Stimulated activated naive CD4-positive, alpha-beta T cell treated with Interleukin-2 at 50 U/mL for 16 hours (primary cell): ENCODE measurements around the gene RHOJ.

Experiments
- DNase-seq: peaks from one replicate; lab custom pipeline; 2025; lab: John Stamatoyannopoulos, UW

Gene RHOJ

GRCh38 chr14:63205866-63206265 is 1.6 kb downstream of the RHOJ start:
- no peak for DNase-seq

- DNase-seq: no peak
Measured at GRCh38 chr14:63209160-63209559, 4.9 kb downstream of the RHOJ start.

- no peak for DNase-seq
Measured at GRCh38 chr14:63210812-63211211, 6.6 kb downstream of the RHOJ start.

- DNase-seq: no peak
Measured at GRCh38 chr14:63212209-63212608, 8.0 kb downstream of the RHOJ start.

DNA sequence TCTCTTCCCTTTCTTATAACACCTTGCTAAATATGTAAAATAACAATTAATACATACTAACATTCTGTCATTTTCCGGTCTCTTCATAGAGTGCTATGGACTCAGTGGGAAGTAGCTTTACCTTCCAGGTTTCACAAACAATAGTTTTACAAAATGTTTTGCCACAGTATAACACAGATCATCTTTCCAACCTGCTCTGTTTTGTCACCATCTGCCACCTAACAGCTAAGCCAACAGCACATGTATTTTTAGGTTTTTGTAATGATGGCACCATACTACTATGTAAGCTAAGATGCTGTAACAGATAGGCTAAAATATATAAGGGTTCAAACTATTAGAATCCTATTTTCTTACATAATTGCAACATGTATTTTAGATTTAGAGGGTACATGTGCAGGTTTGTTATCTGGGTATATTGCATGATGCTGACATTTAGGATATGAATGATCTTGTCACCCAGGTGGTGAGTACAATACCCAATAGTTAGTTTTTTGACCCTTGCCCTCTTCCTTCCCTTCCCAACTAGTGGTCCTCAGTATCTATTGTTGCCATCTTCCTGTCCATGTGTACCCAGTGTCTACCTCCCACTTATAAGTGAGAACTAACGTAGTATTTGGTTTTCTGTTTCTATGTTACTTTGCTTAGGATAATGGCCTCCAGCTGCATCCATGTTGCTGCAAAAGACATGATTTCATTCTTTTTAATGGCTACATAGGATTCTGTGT is 8.7 kb downstream of the RHOJ start:
- no peak for DNase-seq

DNA sequence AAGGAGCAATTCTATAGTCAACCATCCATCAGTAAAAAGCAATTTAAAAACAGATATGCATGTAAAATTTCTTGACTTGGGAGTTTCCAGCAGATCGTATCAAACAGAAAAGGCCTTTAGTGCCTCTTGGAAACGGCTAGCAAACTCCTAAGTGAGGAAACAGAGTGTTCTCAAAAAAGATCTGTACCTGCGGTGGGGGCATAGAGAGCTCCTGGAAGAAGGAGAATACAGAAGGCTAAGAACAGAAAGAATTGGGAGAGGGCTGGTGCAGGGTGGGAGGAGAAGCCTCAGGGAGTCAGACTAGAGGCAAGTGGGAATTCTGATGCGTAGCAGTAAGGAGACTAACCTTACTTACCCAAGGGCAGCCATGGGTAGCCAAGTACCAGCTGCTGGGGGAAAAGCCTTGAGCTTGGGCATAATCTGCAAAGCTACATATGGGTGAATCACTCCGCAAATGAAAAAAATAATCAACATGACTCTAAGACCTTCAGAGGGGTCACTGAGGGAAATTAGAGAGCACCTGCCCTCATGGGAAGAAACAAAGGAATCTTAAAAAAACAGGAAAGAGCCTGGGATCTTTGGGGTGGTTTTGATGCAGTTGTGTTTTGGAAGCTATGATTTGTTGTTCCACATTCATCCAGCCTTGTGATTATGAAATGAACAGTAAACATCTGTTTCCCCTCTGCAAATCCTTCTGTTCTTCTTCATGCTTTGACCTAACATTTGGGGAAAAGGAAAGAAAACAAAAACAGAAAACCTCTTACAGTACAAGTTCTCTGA is 10.4 kb downstream of the RHOJ start:
- no peak for DNase-seq

DNA sequence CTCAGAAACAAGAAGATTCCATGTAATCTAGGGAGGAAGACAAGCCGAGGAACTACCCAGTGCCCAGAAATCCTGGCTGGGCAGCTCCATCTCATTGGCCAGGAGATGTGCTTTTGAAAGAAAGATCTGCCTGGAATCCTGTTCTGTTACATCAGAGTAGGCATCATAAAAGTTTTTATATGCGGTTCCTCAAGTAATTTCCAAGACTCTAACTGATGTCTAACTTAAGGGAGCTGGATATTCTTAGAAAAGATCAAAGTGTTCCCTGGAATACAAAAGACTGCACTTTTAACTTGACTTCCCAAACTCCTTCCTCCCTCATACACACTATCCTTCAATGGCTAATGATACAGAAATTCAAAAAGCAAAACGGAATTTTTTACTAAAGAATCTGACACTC is 16.3 kb downstream of the RHOJ start:
- no peak for DNase-seq

DNA sequence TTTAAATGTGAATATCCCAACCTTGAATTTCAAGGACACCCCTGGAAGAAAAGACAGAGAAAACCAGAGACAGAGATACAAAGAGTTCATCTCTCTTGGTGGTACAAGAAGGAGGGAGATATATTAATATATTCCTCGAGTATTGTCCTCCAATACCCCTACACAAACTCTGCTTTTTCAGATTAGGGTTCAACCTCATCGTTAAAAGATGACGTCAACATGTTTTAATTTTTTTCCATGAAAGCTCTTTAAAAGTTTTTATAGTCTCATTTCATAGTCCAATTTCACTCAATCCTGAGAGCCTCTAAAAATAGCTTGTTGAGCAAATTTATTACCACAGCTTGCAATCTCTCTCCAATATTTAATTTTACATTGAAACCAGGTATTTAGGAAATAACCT is 19.4 kb downstream of the RHOJ start:
- no peak for DNase-seq

DNA sequence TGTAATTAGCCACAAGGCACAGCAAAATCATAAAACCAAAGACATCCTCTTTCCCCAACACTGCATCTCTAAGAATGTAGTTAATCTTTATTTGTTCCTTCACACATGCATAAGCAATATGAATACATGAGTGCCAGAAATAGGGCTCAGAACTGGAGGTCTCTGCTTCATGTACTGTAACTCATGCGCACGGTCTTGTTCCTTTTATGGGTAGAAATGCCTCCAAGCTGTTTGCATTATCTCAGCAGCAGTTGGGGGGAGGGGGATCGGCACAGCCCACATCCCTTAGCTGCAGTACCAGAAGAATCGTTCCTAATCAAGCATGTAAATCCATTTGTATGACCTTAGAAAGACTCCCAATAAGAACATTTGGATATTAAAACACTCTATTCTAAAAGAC is 20.0 kb downstream of the RHOJ start:
- DNase-seq: no peak

DNA sequence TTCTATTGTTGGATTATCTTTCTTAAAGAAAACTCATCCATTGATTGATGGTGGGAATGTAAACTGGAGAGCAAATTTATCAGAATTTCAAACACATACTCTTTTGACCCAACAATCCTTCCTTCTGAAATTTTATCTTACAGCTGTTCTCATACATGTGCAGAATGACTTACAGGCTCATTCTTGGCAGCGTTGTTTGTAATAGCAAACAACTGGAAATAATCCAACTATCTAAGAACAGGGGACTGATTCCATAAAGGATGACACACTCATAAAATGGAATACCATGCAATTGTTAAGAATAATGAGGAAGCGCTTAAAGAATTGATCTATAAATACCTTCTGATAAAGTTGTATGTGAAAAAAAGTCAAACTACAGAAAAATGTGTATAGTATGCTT is 24.0 kb downstream of the RHOJ start:
- no peak for DNase-seq

- no peak for DNase-seq
Measured at GRCh38 chr14:63229330-63230059, 25.3 kb downstream of the RHOJ start.

GRCh38 chr14:63231766-63232165 is 27.5 kb downstream of the RHOJ start:
- DNase-seq: no peak

DNA sequence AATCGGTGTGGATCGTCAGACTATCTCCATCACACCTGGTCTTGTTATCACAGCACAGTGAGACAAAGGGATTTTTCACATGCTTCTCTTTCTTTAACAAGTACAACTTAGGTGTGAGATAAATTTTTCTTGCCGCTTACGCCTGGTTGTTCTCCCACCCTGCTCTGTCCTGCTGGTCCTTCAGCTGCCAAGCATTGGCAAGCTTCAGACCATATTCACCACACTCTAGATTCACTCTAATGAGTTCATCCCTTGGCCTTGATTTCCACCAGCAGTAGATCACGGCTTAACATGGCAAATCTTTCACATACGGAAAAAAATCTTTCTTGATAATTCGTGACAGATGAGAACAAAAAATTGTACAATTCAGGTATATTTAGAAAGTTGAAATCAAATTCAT is 33.5 kb downstream of the RHOJ start:
- DNase-seq: no peak

DNA sequence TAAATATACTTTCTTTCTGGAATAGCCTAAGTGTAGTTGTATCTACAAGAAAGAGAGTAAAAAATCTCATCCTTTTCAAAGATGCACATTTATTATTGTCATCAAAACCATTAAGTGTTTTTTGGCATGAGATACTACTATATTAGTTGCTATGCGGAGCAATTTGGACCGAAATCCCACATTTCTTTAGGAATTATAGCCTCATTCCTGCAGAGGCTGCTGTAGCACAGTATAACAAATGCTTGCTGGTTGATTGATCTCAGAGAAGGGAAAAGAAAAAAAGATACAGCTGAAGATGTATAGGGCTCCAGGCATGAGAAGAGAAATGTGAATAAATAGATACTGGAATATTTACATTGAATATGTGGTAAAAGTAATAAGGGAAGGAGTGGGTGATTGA is 36.0 kb downstream of the RHOJ start:
- DNase-seq: no peak

GRCh38 chr14:63241096-63241495 is 36.9 kb downstream of the RHOJ start:
- DNase-seq: no peak

DNA sequence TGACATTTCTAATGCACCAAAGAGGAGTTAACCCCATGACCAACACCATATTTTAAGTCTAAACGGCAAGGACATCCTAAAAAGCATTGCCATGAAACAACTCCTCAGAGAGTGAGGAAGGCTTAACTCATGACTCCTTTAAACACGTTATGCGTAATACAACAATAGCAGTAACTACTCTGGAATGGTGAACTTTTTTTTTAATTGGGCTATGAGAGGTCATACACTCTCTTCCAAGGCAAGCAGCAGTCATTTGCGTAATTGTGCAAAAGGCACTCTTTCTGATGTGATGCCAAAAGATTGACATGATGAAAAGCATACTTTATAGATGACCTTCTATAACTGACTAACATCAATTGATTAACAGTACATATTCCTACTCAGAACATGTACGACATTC is 39.4 kb downstream of the RHOJ start:
- DNase-seq: no peak

- DNase-seq: no peak
Measured at GRCh38 chr14:63245893-63246292, 41.6 kb downstream of the RHOJ start.

- no peak for DNase-seq
Measured at GRCh38 chr14:63248211-63248610, 44.0 kb downstream of the RHOJ start.

DNA sequence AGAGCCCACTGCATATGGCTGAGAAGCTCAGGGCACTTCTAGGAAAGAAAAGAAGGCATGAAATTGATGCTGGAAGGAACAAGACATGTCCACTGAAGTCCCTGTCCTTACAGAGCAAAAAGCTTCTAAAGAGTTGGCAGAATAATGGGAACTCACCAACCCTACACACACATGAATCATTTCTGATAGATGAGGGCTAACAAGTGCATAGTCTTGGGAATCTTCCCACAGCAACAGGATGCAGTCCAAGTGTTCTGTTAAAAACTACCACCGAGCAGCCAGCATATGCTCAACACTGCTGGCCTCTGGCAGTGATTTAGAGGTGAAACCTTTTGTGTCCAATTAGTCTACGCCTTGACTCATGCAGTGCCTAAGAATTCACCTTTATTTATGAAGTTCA is 44.8 kb downstream of the RHOJ start:
- DNase-seq: no peak

DNA sequence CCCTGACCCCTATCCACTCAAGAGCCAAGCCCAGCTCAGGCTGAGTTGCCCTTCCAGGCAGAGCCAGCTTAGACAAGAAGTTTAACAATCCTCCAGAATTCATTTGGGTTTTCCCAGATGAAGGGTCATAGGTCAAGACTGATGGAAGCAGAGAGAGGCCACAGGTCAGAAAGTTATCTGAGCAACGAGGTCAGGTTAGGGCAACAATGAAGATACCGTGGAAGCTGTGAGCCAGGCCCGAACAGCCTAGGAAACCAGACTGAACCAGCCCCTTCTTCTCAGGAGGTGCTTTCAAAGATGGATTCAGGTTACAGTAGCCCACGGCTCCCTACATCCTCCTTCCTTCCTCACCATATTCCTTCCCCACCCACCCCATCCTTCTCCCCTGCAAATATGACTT is 53.1 kb downstream of the RHOJ start:
- DNase-seq: no peak

GRCh38 chr14:63262446-63262845 is 58.2 kb downstream of the RHOJ start:
- DNase-seq: no peak

DNA sequence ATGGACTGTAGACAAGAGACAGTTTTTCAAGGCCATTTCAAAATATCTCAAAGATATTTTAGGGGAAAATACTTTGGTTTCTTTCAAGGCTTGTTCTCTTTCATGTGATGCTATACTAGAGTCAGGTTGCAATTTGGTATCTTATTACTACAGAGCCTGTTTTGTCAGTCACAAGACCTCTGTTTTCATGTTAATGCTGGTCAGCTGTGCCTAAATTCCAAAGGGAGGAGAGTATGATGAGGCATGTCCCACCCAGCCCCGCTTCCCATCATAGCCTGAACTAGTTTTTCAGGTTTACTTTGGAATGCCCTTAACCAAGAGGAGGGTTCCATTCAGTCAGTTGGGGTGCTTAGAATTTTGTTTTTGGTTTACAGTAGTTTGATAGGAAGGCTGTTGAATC is 61.9 kb downstream of the RHOJ start:
- DNase-seq: no peak

DNA sequence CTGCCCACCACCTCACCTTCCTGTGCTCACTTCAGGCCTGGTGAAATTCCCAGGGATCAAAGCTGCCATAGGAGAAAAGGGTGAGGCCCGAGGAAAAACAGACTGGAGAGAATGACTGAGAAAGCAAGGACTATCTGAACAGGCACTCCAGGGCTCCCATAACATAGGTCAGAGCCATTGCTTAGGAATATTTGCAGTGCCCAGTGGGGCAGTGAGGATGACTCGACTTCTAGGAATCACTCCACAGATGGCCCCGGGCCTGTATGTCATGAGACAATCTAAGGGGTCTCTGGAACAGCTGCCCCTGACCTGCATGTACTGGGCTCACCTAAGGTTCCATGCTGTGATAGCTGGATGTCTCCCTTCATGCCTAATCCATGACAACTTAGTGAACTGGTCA is 62.9 kb downstream of the RHOJ start:
- DNase-seq: no peak
